DMS114 treated with DMSO at 0.1 percent for 48 hours (cell line): ENCODE data around the gene SCN1B.
"Not testable (repeated sequence)": the region's sequence is repeated elsewhere in the genome, so short reads cannot be mapped to it uniquely, and the experiment has no call there.

Experiments used
- DNase-seq: peaks from one replicate; lab custom pipeline; 2025; ENCODE audit not compliant: unreplicated experiment; lab: John Stamatoyannopoulos, UW

SCN1B gene

DNA sequence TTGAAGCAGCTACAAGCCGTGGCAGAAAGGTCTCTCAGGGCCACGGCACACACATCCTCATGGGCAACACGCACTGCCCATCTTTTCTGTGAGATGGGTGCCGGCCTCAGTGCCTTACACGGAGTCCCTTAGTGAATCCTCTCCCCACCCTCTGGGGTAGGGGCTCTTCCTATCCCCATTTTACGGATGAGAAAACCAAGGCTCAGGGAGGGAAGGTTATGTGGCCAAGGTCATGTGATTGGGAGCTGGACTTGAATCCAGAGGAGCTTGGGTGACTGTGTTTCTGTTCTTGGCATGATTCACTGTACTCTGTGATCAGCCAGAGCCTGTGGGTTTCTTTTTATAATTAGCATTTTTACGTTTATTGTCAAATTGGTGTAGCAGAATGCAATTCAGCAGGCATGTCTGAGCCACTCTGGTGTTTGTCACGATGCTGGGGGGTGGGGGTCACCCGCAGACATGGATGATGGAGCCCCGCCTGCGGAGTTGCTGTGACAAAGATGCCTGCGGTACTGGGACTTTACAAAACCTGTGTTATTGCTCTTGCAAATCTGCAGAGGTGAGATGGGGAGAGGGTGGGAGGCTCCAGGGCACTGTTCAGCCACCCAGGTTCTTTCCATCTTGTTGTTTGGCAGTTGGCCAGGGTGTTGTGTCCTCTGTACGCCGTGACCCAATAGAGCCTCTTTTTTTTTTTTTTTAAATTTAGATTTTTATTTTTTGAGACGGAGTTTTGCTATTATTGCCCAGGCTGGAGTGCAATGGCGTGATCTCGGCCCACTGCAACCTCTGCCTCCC, 4.5 kb downstream of the SCN1B start:
- DNase-seq: no peak

DNA sequence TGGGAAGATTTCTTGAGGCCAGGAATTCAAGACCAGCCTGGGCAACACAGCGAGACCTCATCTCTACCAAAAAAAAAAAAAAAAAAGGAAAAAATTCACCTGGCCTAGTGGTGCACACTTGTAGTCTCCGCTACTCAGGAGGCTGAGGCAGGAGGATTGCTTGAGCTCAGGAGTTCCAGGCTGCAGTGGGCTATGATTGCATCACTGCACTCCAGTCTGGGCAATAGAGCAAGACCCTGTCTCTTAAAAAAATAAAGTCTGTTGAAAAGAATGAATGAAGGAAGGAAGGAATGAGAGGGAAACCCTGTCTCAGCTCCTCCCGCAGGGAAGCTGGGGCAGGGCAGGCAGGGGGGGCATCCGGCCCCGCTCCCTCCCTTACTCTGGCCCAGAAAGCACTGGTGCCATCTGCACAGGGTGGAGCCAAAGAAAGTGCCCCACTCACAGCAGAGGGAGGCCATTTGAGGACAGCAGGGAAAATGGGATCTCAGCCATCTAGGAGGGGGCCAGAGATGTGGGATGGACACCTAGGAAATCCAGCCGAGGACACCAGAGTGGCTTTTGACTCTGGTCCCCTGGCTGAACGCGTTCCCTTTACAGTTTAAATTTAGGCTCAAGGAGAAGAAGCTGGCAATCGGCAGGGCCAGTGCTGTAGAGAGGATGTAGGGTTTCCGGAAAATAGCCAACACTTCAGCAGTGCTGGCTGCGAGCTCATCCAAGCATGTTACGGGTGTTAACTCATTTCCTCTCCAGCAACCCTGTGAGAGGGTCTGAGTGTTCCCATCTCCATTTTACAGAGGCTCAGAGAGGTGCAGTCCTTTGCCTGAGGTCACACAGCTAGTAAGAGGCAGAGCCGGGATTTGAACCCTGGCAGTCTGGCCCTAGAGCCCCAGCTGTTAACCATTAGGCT, 7.7 kb downstream of the SCN1B start:
- no peak for DNase-seq

DNA sequence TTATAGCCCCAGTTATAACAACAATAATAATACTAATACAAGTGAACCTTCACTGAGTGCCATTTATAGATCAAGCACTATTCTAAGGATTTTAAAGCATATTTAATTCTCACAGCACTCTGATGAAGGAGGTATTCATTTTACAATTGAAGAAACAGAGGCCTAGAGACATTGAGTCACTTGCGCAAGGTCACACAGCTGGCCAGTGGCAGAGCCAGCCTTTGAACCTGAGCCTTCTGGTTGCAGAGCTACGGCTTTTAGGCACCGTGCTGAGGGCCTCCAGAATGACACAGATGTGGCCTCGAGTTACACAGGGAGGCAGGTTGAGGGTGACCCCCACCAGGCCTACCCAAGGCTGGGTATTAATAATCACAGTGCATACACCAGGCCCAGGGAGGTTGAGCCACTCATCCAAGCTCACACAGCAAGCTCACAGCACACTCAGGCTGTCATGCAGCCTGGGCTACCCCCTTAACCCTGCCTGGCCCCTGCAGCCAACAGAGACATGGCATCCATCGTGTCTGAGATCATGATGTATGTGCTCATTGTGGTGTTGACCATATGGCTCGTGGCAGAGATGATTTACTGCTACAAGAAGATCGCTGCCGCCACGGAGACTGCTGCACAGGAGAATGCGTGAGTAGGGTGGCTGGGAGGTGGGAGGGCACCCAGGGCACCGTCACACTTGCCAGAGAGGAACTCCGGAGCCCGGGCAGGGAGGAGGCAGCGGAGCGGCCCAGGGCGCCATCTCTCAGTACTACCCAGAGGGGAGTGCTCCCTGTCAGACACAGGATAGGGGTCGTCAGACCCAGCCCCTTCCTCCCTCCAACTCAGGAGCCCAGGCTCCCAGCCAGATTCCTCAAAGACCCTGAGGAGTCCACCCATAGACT, 8.6 kb downstream of the SCN1B start:
- DNase-seq: no peak

DNA sequence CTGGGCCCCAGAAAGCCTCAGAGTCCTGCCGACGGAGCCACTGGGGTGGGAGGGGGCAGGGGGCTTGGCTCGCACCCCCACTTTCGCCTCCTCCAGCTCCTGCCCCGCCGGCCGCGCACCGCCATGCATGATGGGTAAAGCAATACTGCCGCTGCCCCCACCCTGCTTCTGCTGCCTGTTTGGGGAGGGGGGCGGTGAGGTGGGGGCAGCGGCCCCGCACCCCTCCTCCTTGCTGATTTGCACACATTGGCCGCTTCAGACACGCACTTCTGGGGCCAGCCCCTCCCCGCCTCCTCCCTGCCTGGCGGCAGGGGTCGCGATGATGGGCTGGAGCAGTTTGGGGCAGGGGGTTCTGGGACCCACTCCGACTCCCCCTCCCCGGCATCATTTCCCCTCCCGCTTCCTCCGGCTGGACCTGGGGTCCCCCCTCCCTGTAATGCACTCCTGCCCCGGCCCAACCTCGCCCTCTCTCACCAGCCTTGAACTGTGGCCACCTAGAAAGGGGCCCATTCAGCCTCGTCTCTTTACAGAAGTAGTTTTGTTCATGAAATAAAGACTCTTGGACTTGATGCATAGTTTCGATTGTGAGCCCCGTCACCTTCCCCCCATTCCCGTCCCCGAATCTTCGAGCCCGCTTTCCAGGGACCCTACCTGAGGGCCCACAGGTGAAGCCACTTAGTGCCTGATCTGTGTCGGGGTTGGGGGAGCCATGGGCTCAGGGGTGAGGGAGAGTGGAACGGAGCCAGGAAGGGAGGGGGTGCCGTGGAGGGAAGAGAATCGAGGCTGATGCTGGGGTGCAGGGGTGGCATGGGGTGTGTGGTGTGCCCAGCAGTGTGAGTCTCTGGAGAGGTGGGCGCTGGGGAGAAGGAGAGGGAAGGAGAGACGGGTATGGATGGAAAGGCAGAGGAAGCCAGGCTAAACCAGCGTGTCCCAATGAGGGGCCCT, 9.9 kb downstream of the SCN1B start:
- DNase-seq: no peak

DNA sequence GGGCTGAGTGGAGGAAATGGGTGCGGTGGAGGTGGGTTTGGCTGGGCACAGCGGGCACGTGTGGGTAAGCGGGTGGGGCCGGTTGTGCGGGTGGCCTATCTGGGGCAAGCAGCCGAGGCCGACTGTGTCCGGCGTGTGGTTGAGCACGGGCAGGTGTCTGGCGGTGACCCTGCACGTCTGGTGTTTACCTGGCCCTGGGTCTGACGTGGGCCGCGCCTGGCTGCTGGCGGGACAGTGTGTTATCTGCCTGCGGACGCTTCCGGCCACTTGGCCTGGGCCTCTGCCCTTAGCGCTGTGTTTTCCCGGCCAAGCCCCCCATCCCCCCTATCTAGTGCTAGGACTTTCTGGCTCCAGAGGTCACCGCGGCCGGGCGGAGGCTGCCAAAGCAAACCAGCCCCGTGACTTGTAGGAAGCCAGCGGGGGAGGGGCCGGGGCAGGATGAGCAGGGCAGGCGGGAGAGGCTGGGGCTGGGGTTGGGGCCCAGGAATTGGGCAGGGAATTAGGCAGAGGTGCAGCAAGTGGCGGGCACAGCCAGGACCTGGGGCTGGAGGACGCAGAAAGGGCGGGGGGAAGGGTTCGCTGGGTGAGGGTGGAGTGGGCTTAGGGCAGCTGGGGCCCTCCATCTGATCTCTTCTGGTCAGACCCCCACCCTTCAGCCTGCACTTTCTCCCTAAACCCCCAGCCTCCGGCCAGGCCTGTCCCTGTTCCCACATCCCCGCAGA, 10.7 kb downstream of the SCN1B start:
- no peak for DNase-seq

DNA sequence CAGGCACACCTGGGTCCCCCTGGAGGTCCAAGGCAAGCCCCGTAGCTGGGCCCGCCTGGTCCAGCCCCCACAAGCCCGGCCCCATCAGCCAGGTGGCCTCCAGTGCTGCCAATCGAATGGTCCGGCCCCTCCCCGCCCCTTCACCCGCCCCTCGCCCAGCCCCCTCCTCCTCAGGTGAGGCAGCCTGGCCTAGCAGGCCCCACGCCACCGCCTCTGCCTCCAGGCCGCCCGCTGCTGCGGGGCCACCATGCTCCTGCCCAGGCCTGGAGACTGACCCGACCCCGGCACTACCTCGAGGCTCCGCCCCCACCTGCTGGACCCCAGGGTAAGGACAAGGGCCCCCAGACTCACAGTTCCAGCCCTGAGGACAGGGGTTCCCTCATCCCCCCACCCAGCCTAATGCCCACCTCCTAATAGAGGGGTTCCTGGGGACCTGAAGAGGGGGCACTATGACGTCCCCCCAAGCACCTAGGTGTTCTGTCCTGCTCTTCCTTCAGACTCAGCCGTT, 11.3 kb downstream of the SCN1B start, which contains the start of gene HPN:
Gene HPN, plus strand, starts transcription at position 174 of the 508 bp plus-strand sequence. CDS start 786 bp downstream, outside the sequence.
- no peak for DNase-seq

DNA sequence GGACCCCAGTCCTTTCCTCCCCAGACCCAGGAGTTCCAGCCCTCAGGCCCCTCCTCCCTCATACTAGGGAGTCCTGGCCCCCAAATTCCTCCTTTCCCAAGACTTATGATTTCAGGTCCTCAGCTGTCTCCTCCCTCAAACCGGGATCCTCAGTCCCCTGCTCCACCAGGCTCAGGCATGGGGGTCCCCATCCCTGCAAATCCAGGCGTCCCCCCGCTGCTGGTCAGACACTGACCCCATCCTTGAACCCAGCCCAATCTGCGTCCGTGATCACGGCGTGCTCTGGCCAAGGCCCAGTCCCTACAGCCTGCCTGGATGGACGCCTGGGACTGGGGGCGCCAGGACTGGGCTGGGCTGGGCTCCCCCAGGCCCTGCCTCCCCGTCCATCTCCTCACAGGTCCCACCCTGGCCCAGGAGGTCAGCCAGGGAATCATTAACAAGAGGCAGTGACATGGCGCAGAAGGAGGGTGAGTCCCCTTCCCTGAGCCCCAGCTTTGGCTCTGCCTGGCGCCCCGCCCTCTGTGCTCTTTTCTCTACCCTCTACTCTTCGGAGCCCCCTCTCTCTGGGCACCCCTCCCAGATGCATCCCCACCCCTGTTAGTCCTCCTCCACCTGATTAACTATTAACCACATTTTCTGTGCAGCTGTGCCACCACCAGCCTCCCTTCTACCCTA, 11.9 kb downstream of the SCN1B start:
- DNase-seq: no peak

DNA sequence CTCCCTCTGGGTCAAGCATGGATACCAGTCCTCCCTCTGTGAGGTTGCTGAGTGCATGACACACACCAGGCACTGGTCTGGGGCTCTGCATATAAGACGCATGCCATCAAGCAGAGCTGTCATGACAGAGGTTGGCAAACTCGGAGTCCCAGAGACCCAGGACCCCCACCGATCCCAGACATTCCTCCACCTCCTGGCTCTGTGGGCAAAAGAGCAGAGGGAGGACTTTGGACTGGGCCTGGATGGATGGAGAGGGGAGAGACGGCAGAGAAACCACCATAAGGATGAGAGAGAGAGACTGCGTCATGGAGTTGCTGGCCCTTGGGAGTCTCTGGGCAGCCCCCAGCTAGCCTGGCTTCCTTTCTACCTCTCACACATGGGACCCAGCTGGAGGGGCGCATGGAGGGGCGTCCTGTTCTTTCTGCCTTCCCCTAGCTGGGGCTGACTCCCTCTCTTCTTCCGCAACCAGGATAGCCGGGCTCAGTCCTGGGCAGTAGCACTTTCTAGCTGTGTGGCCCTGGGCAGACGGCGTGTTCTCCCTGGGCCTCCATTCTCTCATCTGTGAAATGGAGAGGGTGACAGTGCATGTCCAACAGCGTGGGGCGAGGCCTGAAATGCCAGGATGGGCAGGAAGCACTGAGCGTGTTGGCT, 12.8 kb downstream of the SCN1B start:
- no peak for DNase-seq

DNA sequence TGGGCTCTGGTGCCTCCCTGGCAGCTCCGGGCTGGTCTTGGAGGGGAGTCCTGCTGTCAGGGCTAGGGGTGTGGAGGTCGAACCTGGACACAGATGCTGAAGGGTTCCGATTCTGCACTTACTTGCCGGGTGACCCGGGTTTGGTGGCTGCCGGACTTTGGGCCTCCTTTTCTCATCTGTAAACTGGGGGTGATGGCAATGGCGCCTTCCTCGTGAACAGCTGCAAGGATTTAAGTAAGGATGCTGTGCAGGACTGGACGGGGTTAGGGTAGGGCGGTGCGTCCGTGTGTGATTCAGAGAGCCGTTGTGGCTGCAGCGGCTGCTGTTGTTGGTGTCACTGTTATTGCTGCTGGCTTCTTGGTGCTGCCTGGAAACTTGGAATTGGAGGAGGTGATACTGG, 13.6 kb downstream of the SCN1B start:
- no peak for DNase-seq

DNA sequence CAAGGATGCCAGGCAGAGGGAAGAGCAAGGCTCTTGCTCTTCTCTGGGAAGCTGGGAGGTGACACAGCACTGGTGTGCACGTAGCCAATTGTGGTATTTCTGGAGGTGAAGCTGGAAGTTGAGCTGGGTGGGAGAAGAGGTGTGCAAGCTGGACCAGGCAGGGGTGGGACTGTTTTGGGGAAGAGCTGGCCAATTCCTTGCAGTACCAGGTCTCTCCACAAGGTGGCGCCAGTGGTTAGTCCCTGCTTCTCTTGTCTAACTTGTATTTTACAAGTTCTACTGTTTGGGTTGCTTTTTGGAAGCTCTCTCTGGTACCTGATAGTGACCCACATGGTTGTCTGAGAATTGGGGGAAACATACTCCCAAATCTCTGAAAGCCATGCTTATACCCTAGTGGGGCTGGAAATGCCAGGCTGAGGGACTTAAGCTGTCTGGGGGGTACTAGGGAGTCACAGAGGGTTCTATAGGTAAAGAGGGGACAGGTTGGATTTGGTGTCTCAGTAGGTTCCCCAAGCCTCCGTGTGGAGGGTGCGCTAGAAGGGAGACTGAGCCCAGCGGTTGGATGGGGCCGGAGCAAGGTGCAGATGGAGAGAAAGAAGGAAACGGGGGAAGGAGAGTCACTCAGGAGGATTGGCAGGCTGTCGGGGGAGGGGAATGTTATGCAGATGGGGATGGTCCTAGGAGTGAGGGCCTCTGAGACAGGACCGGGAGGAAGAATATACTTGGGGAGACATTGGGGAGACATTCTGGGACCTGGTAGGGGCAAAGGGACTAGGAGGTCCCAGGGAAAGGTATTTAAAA, 14.2 kb downstream of the SCN1B start:
- peak; percentile 41 for DNase-seq

DNA sequence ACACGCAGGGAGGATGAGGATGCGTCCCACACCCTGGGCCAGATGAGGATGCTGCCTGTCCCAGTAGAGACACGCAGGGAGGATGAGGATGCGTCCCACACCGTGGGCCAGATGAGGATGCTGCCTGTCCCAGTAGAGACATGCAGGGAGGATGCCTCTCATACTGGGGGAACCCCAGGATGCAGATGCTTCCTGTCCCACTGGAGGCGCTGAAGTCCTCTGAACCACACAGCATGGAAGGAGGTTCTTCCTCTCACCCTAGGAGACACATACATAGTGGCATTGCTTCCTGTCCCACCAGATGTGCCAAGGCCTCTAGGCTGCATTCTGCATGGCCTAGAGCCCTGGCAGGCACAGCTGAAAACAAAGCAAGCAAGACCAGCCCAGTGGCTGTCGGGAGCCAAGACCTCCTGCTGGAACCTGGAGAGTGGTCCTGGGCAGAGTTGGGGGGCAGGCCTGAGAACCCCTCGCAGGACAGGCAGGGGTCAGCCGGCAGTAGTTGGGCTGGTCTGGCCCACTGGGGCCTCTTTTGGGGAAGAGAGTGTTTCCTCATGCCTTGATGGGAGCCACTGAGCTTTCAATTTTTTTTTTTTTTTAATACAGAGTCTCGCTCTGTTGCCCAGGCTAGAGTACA, 15.5 kb downstream of the SCN1B start:
- peak; percentile 8 for DNase-seq

DNA sequence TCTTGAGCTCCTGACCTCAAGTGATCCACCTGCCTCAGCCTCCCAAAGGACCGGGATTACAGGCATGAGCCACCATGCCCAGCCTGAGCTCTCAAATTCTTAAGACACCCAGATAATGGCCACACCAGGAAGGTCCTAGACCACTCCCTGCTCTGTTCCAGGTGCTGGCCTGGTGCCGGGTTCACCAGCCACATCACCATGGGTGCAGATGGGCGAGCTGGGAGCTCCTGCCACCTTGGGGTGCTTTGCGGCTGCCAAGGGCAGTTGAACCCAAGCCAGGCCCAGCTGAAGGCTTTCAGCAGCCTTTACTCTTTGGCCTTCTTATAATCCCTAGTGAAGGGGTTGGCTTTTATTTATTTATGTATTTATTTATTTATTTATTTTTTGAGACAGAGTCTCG, 16.2 kb downstream of the SCN1B start:
- DNase-seq: no peak

DNA sequence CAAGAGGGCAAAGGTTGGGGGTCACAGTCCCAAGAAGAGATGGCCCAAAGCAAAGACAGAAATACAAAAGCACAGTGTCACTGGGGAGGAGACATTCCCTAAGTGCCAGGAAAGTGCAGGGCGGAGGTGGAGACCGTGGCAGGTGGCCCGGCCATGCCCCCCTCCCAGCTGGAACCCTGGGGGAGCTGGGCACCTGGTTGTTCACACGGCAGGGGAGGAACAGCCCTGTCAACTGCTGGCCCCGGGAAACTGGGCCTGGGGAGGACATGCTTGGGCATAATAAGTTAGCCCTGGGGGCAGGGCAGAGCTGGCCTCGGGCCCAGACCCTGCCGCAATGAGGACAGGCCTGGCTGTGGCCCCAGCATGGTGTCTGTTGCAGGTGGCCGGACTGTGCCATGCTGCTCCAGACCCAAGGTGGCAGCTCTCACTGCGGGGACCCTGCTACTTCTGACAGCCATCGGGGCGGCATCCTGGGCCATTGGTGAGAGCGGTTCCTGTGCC, 18.7 kb downstream of the SCN1B start:
- DNase-seq: no peak

DNA sequence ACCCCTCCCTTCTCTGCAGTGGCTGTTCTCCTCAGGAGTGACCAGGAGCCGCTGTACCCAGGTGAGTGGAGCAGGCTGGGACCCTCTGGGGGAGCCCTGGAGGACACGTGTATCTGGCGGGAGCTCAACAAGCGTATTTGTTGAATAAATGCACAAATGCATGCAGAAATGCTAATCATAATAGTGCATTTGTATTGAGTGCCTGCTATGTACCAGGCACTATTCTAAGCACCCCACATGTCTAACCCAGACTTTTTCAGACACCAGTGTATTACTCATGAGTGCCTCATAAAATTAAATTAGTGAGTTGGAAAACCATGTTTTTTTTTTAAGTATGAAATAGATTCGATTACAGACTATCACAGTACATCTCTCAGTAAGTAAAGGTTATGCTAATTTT, 19.2 kb downstream of the SCN1B start:
- no peak for DNase-seq

DNA sequence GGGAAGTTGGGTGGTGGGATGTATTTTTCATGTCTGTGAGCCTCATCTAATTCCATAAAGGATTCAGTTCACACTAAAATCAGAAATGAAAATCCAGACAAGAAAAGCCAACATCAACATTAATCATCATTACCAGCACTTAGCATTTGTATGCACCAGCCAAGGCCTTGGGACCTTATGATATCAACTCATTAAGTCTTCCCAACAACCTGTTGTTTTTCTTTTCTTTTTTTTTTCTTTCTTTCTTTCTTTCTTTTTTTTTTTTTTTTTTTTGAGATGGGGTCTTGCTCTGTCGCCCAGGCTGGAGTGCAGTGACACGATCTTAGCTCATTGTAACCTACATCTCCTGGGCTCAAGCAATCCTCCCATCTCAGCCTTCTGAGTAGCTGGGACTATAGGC, 20.4 kb downstream of the SCN1B start:
- not testable (repeated sequence) for DNase-seq

DNA sequence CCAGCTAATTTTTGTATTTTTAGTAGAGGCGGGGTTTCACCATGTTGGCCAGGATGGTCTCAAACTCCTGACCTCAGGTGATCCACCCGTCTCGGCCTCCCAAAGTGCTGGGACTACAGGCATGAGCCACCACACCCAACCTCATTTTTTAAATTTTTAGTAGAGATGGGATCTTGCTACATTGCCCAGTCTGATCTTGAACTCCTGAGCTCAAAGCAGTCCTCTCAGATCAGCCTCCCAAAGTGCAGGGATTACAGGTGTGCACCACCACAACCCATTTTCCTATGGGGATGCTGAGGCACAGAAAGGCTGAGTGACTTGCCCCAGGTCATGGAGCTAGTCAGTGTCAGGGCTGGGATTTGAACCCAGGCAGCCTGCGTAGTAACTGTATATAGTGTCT, 21.0 kb downstream of the SCN1B start:
- DNase-seq: not testable (repeated sequence)

DNA sequence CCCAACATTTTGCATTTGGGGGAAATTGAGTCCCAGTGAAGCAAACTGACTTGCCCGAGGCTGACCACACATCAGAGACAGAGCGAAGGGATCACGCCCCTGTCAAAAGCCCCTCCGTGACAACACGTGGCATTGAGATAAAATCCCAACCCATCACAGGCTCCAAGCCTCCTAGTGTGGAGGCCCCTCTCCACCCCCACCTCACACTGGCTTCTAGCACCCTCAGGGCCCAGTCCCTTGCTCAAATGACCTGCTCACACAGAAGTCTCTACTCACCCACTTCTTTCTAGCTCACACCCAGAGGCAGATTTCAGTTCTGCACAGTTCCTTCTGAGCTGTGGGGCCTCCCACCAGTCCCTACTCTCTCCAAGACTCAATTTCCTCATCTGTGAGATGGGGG, 21.5 kb downstream of the SCN1B start:
- no peak for DNase-seq
